WERI-Rb-1 (cell line): ENCODE results near the gene NHS.

Experiments used
- DNase-seq: peaks from one replicate; pipeline ENCODE4 v3.0.0-alpha.2; 2020
- H3K27ac ChIP-seq: fragments of 250-450 bp; sonication (Bioruptor Pico); 2 replicates; pipeline ENCODE4 v1.5.1; 2020; ENCODE audit warnings: mild to moderate bottlenecking, moderate library complexity
- H3K27me3 ChIP-seq: fragments of 250-450 bp; sonication (Bioruptor Pico); 2 replicates; pipeline ENCODE4 v1.5.1; 2021; ENCODE audit warnings: mild to moderate bottlenecking, low read depth, moderate library complexity; ENCODE audit not compliant: insufficient read depth, severe bottlenecking
- H3K36me3 ChIP-seq: fragments of 250-450 bp; sonication (Bioruptor Pico); 2 replicates; pipeline ENCODE4 v1.5.1; 2020; ENCODE audit warnings: mild to moderate bottlenecking, moderate library complexity
- H3K4me3 ChIP-seq: 2 replicates; pipeline ENCODE4 v1.5.1; 2011; ENCODE audit warnings: low read depth, mild to moderate bottlenecking, control low read depth, low read length
- H3K9me3 ChIP-seq: fragments of 250-450 bp; sonication (Bioruptor Pico); 2 replicates; pipeline ENCODE4 v1.5.1; 2021; ENCODE audit warnings: mild to moderate bottlenecking, moderate library complexity; ENCODE audit not compliant: severe bottlenecking
- TF ChIP-seq, protein P1 (sequence below): IDR thresholded peaks from 2 replicates; pipeline ENCODE4 v1.5.1; 2011; ENCODE audit warnings: low read depth, mild to moderate bottlenecking, control low read depth, inconsistent platforms, low read length

The NHS gene

DNA sequence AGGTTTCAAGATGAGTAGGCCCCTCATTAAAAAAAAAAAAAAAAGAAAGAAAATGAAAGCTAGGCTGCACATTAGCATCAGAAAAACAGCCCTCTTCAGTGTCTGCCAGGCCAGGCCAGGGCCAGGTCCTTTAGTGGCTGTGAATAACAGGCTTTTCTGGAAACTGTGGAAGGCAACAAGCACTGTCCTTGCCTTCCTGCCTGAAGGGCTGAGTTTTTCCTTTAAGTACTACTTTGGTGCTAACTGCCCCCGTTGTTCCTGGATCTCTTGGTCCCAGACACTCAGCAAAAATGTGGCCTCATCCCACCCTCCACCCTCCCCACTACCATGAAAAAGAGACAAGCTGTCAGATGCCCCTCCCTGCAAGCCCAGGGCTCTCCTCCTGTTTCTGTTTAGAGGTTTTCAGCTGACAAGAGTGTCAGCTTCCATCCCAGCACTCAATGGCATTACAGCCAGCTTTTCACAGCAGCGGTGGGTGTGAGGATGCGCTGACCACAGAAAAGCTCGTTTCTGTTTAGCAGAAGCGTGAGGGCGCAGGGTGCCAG, 174.2 kb downstream of the NHS start:
- no peaks in the 10 kb centered on the region for H3K9me3 ChIP-seq
- no peaks in the 10 kb centered on the region for H3K36me3 ChIP-seq
- no peak overlapping the region for H3K27ac ChIP-seq
- H3K27me3 ChIP-seq = peaks cover 9% of the 10 kb centered on the region
- no peak for DNase-seq
- TF ChIP-seq, protein P1, sequence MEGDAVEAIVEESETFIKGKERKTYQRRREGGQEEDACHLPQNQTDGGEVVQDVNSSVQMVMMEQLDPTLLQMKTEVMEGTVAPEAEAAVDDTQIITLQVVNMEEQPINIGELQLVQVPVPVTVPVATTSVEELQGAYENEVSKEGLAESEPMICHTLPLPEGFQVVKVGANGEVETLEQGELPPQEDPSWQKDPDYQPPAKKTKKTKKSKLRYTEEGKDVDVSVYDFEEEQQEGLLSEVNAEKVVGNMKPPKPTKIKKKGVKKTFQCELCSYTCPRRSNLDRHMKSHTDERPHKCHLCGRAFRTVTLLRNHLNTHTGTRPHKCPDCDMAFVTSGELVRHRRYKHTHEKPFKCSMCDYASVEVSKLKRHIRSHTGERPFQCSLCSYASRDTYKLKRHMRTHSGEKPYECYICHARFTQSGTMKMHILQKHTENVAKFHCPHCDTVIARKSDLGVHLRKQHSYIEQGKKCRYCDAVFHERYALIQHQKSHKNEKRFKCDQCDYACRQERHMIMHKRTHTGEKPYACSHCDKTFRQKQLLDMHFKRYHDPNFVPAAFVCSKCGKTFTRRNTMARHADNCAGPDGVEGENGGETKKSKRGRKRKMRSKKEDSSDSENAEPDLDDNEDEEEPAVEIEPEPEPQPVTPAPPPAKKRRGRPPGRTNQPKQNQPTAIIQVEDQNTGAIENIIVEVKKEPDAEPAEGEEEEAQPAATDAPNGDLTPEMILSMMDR = no peak
- H3K4me3 ChIP-seq = no peak overlapping the region

DNA sequence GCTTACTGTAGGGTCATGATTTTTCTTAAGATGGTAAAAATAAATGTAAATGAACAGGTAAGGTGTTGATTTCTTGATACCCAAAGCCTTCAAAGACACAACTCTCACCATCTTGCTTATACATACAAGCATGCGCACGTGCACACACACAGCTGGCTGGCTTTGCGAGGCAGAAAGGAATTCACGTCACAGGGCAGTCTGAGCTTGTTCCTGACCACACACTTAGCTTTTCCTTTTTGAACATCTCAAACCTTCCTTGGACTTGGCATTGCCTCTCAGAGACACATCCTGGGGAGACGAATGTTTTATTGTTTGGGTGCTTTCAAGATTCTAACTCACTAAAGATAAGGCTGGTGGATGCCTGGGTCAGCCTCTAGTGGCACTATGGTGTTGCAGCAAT, 175.0 kb downstream of the NHS start:
- no peaks in the 10 kb centered on the region for H3K9me3 ChIP-seq
- TF ChIP-seq, protein P1 = no peak
- no peak overlapping the region for H3K27ac ChIP-seq
- no peaks in the 10 kb centered on the region for H3K36me3 ChIP-seq
- peaks cover 12% of the 10 kb centered on the region for H3K27me3 ChIP-seq
- no peak for DNase-seq
- H3K4me3 ChIP-seq = no peak overlapping the region

DNA sequence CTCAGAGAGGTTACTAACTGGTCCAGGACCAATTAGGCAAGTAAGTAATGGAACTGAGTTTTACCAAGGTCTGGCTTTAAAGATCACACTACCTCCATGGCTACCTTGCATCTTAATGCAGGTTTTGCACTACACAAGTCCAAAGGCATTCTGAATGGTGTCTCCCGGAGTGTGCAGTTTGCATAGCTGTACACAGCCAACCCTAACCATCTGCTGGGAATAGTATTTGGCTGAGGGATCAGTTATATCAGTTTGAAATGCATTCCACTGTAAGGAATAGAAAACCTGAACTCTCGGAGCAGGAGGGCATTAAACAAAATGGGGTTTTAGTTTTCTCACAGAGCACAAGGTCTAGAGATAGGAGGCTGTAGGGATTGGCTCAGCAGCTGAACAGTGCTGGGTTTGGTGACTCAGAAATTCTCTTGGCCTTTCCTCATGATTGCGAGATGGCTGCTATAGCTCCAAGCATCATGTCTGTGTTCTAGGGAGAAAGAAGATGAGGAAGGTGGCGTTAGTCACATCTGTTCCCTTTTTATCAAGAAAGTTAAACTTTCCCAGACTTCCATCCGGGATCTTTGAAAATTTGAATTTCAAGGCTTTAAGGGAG, 177.1 kb downstream of the NHS start:
- Histone ChIP-seq H3K36me3 (no peaks in the 10 kb centered on the region), H3K4me3 (no peak overlapping the region), H3K27ac (no peak overlapping the region), H3K27me3 (peaks cover 20% of the 10 kb centered on the region), H3K9me3 (no peaks in the 10 kb centered on the region)
- TF ChIP-seq, protein P1 = no peak
- DNase-seq = no peak

DNA sequence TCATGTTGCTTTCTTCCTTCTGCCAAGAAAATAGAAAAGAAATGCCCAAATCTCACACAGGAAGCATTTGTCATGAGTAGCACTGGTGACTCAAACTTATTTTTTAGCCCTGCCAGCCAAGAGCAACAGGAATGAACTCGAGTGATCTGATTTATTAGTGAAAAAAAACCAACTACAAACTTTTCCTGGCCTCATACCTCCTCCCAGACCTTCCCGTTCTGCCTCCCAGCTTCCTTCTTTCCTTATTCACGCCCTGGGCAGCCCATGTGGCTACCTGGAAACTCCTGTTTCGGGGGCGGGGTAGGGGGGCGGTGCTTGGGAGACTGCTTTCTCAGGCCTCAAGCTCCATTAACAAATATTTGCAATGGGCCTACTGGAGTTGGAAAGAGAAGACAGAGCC, 178.5 kb downstream of the NHS start:
- Histone ChIP-seq H3K4me3 (no peak overlapping the region), H3K36me3 (no peaks in the 10 kb centered on the region), H3K27ac (no peak overlapping the region), H3K27me3 (peaks cover 25% of the 10 kb centered on the region), H3K9me3 (no peaks in the 10 kb centered on the region)
- DNase-seq = no peak
- TF ChIP-seq, protein P1 = no peak

DNA sequence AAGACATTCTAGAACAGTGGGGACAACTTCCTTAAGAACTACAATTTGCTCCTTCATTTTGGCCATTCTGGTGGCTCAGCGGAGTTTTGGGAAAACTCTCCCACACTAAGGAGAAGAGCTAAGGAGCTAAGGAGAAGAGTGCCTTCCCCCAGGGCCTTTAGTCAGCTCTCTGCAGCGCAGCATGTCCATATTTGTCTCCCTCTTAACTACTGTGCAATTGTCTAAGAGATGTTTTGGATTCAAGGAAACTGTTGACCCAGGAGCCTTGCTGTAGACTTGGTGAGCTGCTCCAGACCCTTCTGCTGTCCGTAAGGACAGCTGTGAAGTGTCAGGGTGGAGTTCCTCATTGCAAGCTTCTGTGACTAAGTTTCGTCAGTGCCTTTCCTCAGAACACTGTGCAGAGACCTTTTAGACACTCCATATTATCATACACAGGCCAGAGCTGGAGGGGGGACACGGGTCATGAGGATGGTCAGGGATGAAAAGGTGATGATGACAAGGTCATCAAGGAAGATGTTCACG, 179.0 kb downstream of the NHS start:
- Histone ChIP-seq H3K9me3 (no peaks in the 10 kb centered on the region), H3K36me3 (no peaks in the 10 kb centered on the region), H3K27ac (no peak overlapping the region), H3K4me3 (no peak overlapping the region), H3K27me3 (peaks cover 28% of the 10 kb centered on the region)
- no peak for DNase-seq
- TF ChIP-seq, protein P1 = no peak

DNA sequence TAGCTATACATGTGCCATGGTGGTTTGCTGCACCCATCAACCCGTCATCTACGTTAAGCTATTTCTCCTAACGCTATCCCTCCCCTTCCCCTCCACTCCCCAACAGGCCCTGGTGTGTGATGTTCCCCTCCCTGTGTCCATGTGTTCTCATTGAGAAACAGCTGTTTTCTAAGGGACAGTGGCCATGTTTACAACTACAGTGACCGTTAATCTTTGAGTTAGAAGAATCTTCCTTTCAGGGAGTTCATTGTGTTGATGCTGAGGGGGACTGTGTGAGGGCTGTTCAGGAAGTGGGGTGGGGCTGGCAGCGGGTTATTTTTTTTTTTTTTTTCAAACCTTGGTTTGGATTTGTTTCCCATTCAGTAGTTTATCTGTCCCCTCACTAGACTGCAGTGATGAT, 179.9 kb downstream of the NHS start:
- TF ChIP-seq, protein P1 = no peak
- Histone ChIP-seq H3K4me3 (no peak overlapping the region), H3K27ac (no peak overlapping the region), H3K36me3 (no peaks in the 10 kb centered on the region), H3K9me3 (no peaks in the 10 kb centered on the region), H3K27me3 (peaks cover 28% of the 10 kb centered on the region)
- DNase-seq = no peak
